CD8-positive, alpha-beta memory T cell (primary cell): Measurements from ENCODE around the gene MMP24. TPM values are rescaled to one million over a fixed set of nuclear protein-coding genes. Genes with fewer than 3 reads are reported as not detected.

ENCODE experiments used
- CTCF ChIA-PET: fragments of 350-600 bp; sonication (Branson Sonifier 250); formaldehyde crosslinking; loops from one replicate; lab custom pipeline; 2021; ENCODE audit warnings: antibody characterized with exemption; lab: Charles Lee
- POLR2A ChIA-PET: fragments of 350-600 bp; sonication (Branson Sonifier 250); formaldehyde crosslinking; loops from one replicate; lab custom pipeline; 2021; ENCODE audit warnings: antibody characterized with exemption; lab: Charles Lee
- DNase-seq, 5 donors: peaks; one replicate each; pipeline versions ENCODE4 v3.0.0 to v3.0.0-alpha.2; 2020 to 2022; ENCODE audit warnings: mixed read lengths in 1 of 5
- H3K27ac ChIP-seq: one replicate; pipeline ENCODE4 v1.7.0; 2013; ENCODE audit warnings: low read depth, mild to moderate bottlenecking, low read length, moderate library complexity
- H3K27me3 ChIP-seq: 2 replicates; pipeline ENCODE4 v1.7.0; 2013; ENCODE audit warnings: low read length, mild to moderate bottlenecking; ENCODE audit not compliant: insufficient read depth, poor library complexity, severe bottlenecking
- H3K36me3 ChIP-seq: 2 replicates; pipeline ENCODE4 v1.7.0; 2013; ENCODE audit warnings: mild to moderate bottlenecking, low read length, moderate library complexity; ENCODE audit not compliant: insufficient read depth
- H3K4me1 ChIP-seq: 2 replicates; pipeline ENCODE4 v1.7.0; 2013; ENCODE audit warnings: mild to moderate bottlenecking, low read length, moderate library complexity; ENCODE audit not compliant: insufficient read depth
- H3K4me3 ChIP-seq: 2 replicates; pipeline ENCODE4 v1.7.0; 2013; ENCODE audit warnings: mild to moderate bottlenecking, low read length
- H3K9me3 ChIP-seq: 2 replicates; pipeline ENCODE4 v1.7.0; 2013; ENCODE audit warnings: mild to moderate bottlenecking, low read length
- H3K27ac Mint-ChIP-seq, 8 donors: one replicate each; pipeline ENCODE4 v1.8.0; 2020 to 2021; ENCODE audit warnings: mixed read lengths in 8 of 8, mild to moderate bottlenecking in 6 of 8, inconsistent platforms in 3 of 8, moderate library complexity in 3 of 8
- H3K27me3 Mint-ChIP-seq, 2 donors: one replicate each; pipeline ENCODE4 v1.8.0; 2020 to 2021; ENCODE audit warnings: mixed read lengths in 2 of 2, mild to moderate bottlenecking in 1 of 2, moderate library complexity in 1 of 2
- H3K36me3 Mint-ChIP-seq, 3 donors: one replicate each; pipeline ENCODE4 v1.8.0; 2020 to 2021; ENCODE audit warnings: mixed read lengths in 3 of 3, inconsistent platforms in 1 of 3, mild to moderate bottlenecking in 1 of 3
- H3K4me1 Mint-ChIP-seq, 3 donors: one replicate each; pipeline ENCODE4 v1.8.0; 2020 to 2021; ENCODE audit warnings: mixed read lengths in 3 of 3, inconsistent platforms in 1 of 3, mild to moderate bottlenecking in 1 of 3
- H3K4me3 Mint-ChIP-seq, 7 donors: one replicate each; pipeline ENCODE4 v1.8.0; 2020 to 2021; ENCODE audit warnings: mixed read lengths in 7 of 7, mild to moderate bottlenecking in 6 of 7, moderate library complexity in 4 of 7, inconsistent platforms in 2 of 7
- H3K9me3 Mint-ChIP-seq, 5 donors: one replicate each; pipeline ENCODE4 v1.8.0; 2020 to 2022; ENCODE audit warnings: mixed read lengths in 5 of 5, mild to moderate bottlenecking in 3 of 5, moderate library complexity in 2 of 5, inconsistent platforms in 1 of 5
- polyA plus RNA-seq: library from polyadenylated mRNA; unstranded; fragments of 300-500 nt; fragmentation: Illumina TruSeq; gene quantifications from one replicate; pipeline ENCODE4 v1.2.3, GENCODE V29; 2021
- total RNA-seq, 2 experiments: library from RNA; stranded (reverse); gene quantifications; one replicate each; pipeline ENCODE4 v1.2.3, GENCODE V29; 2021

The MMP24 gene
- total and polyA plus RNA-seq, 3 experiments from 2014 or later: 0.07 to 0.18 TPM; not detected in 1

GRCh38 chr20:35305682-35306556, 79.4 kb downstream of the MMP24 start:
- H3K4me3 Mint-ChIP-seq: no peak overlapping the region
- no peaks in the 10 kb centered on the region for H3K27me3 Mint-ChIP-seq
- H3K27ac Mint-ChIP-seq: peak overlapping the region in 4 of 8 donors; percentile 12 to 56 (median 42)
- Histone ChIP-seq H3K27me3 (no peaks in the 10 kb centered on the region), H3K36me3 (no peaks in the 10 kb centered on the region), H3K4me1 (peaks cover 8% of the 10 kb centered on the region), H3K4me3 (no peak overlapping the region), H3K27ac (no peak overlapping the region), H3K9me3 (no peaks in the 10 kb centered on the region)
- DNase-seq: peak in 1 of 5 donors; percentile 58
- POLR2A ChIA-PET: no interaction called here
- H3K9me3 Mint-ChIP-seq: no peaks in the 10 kb centered on the region
- peaks cover 0 to 32% (median 2%) of the 10 kb centered on the region in 3 donors for H3K36me3 Mint-ChIP-seq
- CTCF ChIA-PET: interaction anchor here (1.2 to 3.1 kb wide), 7 partner anchors 17 to 471 kb away, joined by 3 to 13 read pairs (median 4); partner anchors contain the start of genes EIF6 and MMP24OS
- H3K4me1 Mint-ChIP-seq: peaks cover 5 to 15% (median 9%) of the 10 kb centered on the region in 3 donors

DNA sequence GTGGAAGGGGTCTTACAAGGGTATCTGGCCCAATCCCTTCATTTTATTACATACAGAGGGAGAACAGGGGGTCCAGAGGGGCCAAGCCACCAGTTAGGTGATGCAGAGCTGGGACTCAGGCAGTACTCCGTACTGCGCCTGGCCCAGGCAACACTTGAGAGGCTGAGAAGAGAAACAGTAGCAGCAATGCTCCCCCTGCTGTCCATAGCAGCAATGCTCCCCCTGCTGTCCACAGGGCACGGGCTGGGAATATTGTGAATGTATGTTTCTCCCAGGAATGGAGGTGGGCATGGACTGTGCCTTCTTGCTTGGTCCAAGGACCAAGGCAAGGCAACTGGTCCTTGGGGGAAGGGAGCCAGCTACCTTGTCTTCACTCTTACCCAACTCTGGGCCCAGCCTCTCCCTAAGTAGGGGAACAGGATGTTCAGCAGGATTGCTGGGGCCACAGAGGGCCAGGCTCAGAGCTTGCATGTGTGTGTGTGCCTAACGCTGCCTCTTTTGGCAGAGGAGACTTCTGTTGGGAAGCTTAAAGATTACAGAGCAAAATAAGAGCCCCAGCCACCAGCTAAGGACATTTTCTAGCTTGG, 80.5 kb downstream of the MMP24 start:
- Histone ChIP-seq H3K27me3 (no peaks in the 10 kb centered on the region), H3K27ac (no peak overlapping the region), H3K4me1 (peaks cover 8% of the 10 kb centered on the region), H3K36me3 (no peaks in the 10 kb centered on the region), H3K4me3 (no peak overlapping the region), H3K9me3 (no peaks in the 10 kb centered on the region)
- DNase-seq: no peak
- Mint-ChIP-seq H3K27me3 (no peaks in the 10 kb centered on the region), H3K27ac (peak overlapping the region in 3 of 8 donors; percentile 59 to 68 (median 68)), H3K4me1 (peaks cover 5 to 15% (median 9%) of the 10 kb centered on the region in 3 donors), H3K36me3 (peaks cover 0 to 36% (median 2%) of the 10 kb centered on the region in 3 donors), H3K9me3 (no peaks in the 10 kb centered on the region), H3K4me3 (no peak overlapping the region)
- CTCF ChIA-PET: interaction anchor here (0.8 to 1.5 kb wide), 4 partner anchors 23 to 472 kb away, joined by 3 to 4 read pairs (median 4); partner anchors contain the start of gene EIF6
- POLR2A ChIA-PET: no interaction called here

- Mint-ChIP-seq H3K4me3 (no peak overlapping the region), H3K4me1 (peaks cover 5 to 15% (median 9%) of the 10 kb centered on the region in 3 donors), H3K9me3 (no peaks in the 10 kb centered on the region), H3K27ac (peak overlapping the region in 3 of 8 donors; percentile 29 to 85 (median 68)), H3K27me3 (no peaks in the 10 kb centered on the region), H3K36me3 (peaks cover 0 to 44% (median 5%) of the 10 kb centered on the region in 3 donors)
- H3K9me3 ChIP-seq: no peaks in the 10 kb centered on the region
- H3K4me3 ChIP-seq: no peak overlapping the region
- DNase-seq: no peak
- H3K36me3 ChIP-seq: no peaks in the 10 kb centered on the region
- no peaks in the 10 kb centered on the region for H3K27me3 ChIP-seq
- ChIA-PET CTCF (interaction anchor here (0.8 to 1.5 kb wide), 3 partner anchors 132 to 473 kb away, joined by 3 to 4 read pairs (median 3); no protein-coding TSS in a partner anchor), POLR2A (no interaction called here)
- H3K4me1 ChIP-seq: peaks cover 8% of the 10 kb centered on the region
- H3K27ac ChIP-seq: no peak overlapping the region
Observed at GRCh38 chr20:35307666-35308653, 81.5 kb downstream of the MMP24 start.

DNA sequence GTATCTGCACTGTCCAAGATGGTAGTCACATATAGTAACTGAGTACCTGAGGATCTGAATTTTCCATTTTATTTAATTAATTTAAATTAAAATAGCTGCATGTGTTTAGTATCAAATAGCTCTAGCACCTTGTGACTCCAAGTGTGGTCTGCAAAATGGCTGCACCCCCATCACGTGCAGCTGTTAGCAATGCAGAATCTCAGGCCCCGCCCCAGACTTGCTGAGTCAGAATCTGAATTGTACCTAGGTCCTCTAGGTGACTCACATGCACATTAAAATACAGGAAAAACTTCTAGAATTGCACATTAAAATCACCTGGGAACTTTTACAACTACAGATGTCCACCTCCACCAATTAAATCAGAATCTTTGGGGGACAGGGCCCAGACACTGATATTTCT, 84.9 kb downstream of the MMP24 start:
- peaks cover 3 to 50% (median 5%) of the 10 kb centered on the region in 3 donors for H3K36me3 Mint-ChIP-seq
- Histone ChIP-seq H3K4me1 (peaks cover 4% of the 10 kb centered on the region), H3K4me3 (no peak overlapping the region), H3K27me3 (no peaks in the 10 kb centered on the region), H3K36me3 (no peaks in the 10 kb centered on the region), H3K9me3 (no peaks in the 10 kb centered on the region), H3K27ac (no peak overlapping the region)
- H3K4me3 Mint-ChIP-seq: no peak overlapping the region
- H3K9me3 Mint-ChIP-seq: no peaks in the 10 kb centered on the region
- no peaks in the 10 kb centered on the region for H3K27me3 Mint-ChIP-seq
- H3K4me1 Mint-ChIP-seq: peaks cover 10 to 18% (median 14%) of the 10 kb centered on the region in 3 donors
- no peak overlapping the region for H3K27ac Mint-ChIP-seq
- no peak for DNase-seq
- ChIA-PET CTCF (no interaction called here), POLR2A (no interaction called here)

DNA sequence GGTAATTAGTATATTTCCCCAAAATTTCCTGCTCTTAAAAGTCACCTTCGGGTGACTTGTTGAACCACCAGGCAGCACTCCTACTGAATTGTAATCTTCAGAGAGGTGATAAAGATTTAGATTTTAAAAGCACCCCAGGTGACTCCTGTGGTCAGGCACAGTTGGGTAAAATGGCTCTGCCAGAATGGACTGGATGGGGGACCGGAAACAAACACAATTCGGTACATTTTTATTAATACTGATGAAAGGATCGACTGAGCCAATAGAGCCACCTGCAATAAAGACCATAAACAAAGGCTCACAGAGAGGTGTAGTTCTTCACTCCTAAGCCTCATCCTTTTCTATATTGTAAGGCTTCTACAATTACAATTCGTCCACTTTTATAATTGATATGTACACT, 85.3 kb downstream of the MMP24 start:
- no peaks in the 10 kb centered on the region for H3K9me3 Mint-ChIP-seq
- Histone ChIP-seq H3K36me3 (no peaks in the 10 kb centered on the region), H3K27ac (no peak overlapping the region), H3K9me3 (no peaks in the 10 kb centered on the region), H3K27me3 (no peaks in the 10 kb centered on the region), H3K4me1 (peaks cover 4% of the 10 kb centered on the region), H3K4me3 (no peak overlapping the region)
- peaks cover 10 to 18% (median 14%) of the 10 kb centered on the region in 3 donors for H3K4me1 Mint-ChIP-seq
- DNase-seq: no peak
- peaks cover 3 to 48% (median 3%) of the 10 kb centered on the region in 3 donors for H3K36me3 Mint-ChIP-seq
- no peak overlapping the region for H3K27ac Mint-ChIP-seq
- no peak overlapping the region for H3K4me3 Mint-ChIP-seq
- H3K27me3 Mint-ChIP-seq: no peaks in the 10 kb centered on the region
- ChIA-PET CTCF (no interaction called here), POLR2A (interaction anchor here (0.6 kb wide), 1 partner anchor 71 kb away, joined by 7 read pairs; no protein-coding TSS in a partner anchor)

GRCh38 chr20:35312318-35312717, 85.8 kb downstream of the MMP24 start:
- no peak overlapping the region for H3K4me3 ChIP-seq
- POLR2A ChIA-PET: interaction anchor here (0.6 kb wide), 1 partner anchor 70 kb away, joined by 7 read pairs; no protein-coding TSS in a partner anchor
- Mint-ChIP-seq H3K36me3 (peaks cover 3 to 48% (median 3%) of the 10 kb centered on the region in 3 donors), H3K9me3 (no peaks in the 10 kb centered on the region), H3K4me1 (peaks cover 10 to 18% (median 14%) of the 10 kb centered on the region in 3 donors), H3K27me3 (no peaks in the 10 kb centered on the region), H3K27ac (no peak overlapping the region), H3K4me3 (no peak overlapping the region)
- H3K4me1 ChIP-seq: peaks cover 4% of the 10 kb centered on the region
- no peaks in the 10 kb centered on the region for H3K9me3 ChIP-seq
- no peaks in the 10 kb centered on the region for H3K27me3 ChIP-seq
- no peak for DNase-seq
- H3K27ac ChIP-seq: no peak overlapping the region
- no peaks in the 10 kb centered on the region for H3K36me3 ChIP-seq
- CTCF ChIA-PET: no interaction called here

- Mint-ChIP-seq H3K27me3 (no peaks in the 10 kb centered on the region), H3K27ac (peak overlapping the region; percentile 7 to 92 (median 74)), H3K4me1 (peaks cover 10 to 18% (median 14%) of the 10 kb centered on the region in 3 donors), H3K36me3 (peaks cover 3 to 36% (median 4%) of the 10 kb centered on the region in 3 donors), H3K4me3 (no peak overlapping the region), H3K9me3 (no peaks in the 10 kb centered on the region)
- Histone ChIP-seq H3K4me1 (peaks cover 4% of the 10 kb centered on the region), H3K27ac (no peak overlapping the region), H3K9me3 (no peaks in the 10 kb centered on the region), H3K27me3 (no peaks in the 10 kb centered on the region), H3K36me3 (no peaks in the 10 kb centered on the region), H3K4me3 (no peak overlapping the region)
- CTCF ChIA-PET: no interaction called here
- no peak for DNase-seq
- POLR2A ChIA-PET: no interaction called here
Observed at GRCh38 chr20:35314816-35315631, 88.5 kb downstream of the MMP24 start.
